Renal cortex interstitium (tissue), 11 donors: ENCODE data around the gene EFHC1. TPM values are rescaled to one million over a fixed set of nuclear protein-coding genes. Genes with fewer than 3 reads are reported as not detected.

ENCODE experiments used
- DNase-seq, 11 donors: peaks; one replicate each; pipeline ENCODE4 v3.0.0-alpha.2; 2013; ENCODE audit warnings: low read depth in 9 of 11, low spot score in 4 of 11; ENCODE audit errors: extremely low read depth in 1 of 11
- polyA plus RNA-seq, 3 donors: library from polyadenylated mRNA; unstranded; fragments of 120-200 nt; gene quantifications; one replicate each; pipeline ENCODE4 v1.2.1, GENCODE V29; 2013; ENCODE audit not compliant: insufficient read length in 3 of 3

EFHC1 gene
- polyA plus RNA-seq, 3 donors = 50.8 to 68.0 (median 63.2) TPM

GRCh38 chr6:52493669-52494068, 73.5 kb downstream of the EFHC1 start:
- no peak for DNase-seq

- DNase-seq = no peak
Observed at GRCh38 chr6:52494298-52495072, 74.3 kb downstream of the EFHC1 start.

- no peak for DNase-seq
Observed at GRCh38 chr6:52495922-52496321, 75.8 kb downstream of the EFHC1 start.

GRCh38 chr6:52496631-52497030, 76.5 kb downstream of the EFHC1 start:
- no peak for DNase-seq

- DNase-seq = no peak
Observed at GRCh38 chr6:52497652-52498408, 77.7 kb downstream of the EFHC1 start.

- no peak for DNase-seq
Observed at GRCh38 chr6:52498538-52499017, 78.4 kb downstream of the EFHC1 start.

- DNase-seq = no peak
Observed at GRCh38 chr6:52499026-52499425, 78.9 kb downstream of the EFHC1 start.

- DNase-seq = no peak
Observed at GRCh38 chr6:52499681-52500236, 79.6 kb downstream of the EFHC1 start.

- DNase-seq = no peak
Observed at GRCh38 chr6:52500238-52501129, 80.3 kb downstream of the EFHC1 start.

GRCh38 chr6:52502306-52503029, 82.3 kb downstream of the EFHC1 start:
- DNase-seq = no peak

- DNase-seq = no peak
Observed at GRCh38 chr6:52503323-52503747, 83.2 kb downstream of the EFHC1 start.

GRCh38 chr6:52503851-52504781, 84.0 kb downstream of the EFHC1 start:
- DNase-seq = peak in 2 of 11 donors; percentile 13 to 15

GRCh38 chr6:52504782-52505136, 84.6 kb downstream of the EFHC1 start:
- DNase-seq = no peak

- no peak for DNase-seq
Observed at GRCh38 chr6:52505726-52506409, 85.7 kb downstream of the EFHC1 start.

- DNase-seq = no peak
Observed at GRCh38 chr6:52506476-52506875, 86.3 kb downstream of the EFHC1 start.

GRCh38 chr6:52507557-52508260, 87.6 kb downstream of the EFHC1 start:
- DNase-seq = no peak
